Nephron (organoid): ENCODE measurements around the gene AP5S1.
"Not testable (repeated sequence)": the region's sequence is repeated elsewhere in the genome, so short reads cannot be mapped to it uniquely, and the experiment has no call there.

Source experiments
- H3K27ac Mint-ChIP-seq, 3 experiments: 2 replicates each; pipeline ENCODE4 v1.8.0; 2020; ENCODE audit warnings: mixed read lengths in 3 of 3, mild to moderate bottlenecking in 2 of 3, moderate library complexity in 1 of 3
- H3K27me3 Mint-ChIP-seq: 2 replicates; pipeline ENCODE4 v1.8.0; 2021; ENCODE audit warnings: low read depth, mild to moderate bottlenecking, moderate library complexity, mixed read lengths
- H3K36me3 Mint-ChIP-seq: 2 replicates; pipeline ENCODE4 v1.8.0; 2020; ENCODE audit warnings: low read depth, mixed read lengths
- H3K4me1 Mint-ChIP-seq: 2 replicates; pipeline ENCODE4 v1.8.0; 2020; ENCODE audit warnings: mixed read lengths
- H3K4me3 Mint-ChIP-seq, 3 experiments: 2 replicates each; pipeline ENCODE4 v1.8.0; 2020; ENCODE audit warnings: mild to moderate bottlenecking in 3 of 3, mixed read lengths in 3 of 3, moderate library complexity in 2 of 3
- H3K9me3 Mint-ChIP-seq: 2 replicates; pipeline ENCODE4 v1.8.0; 2020; ENCODE audit warnings: mixed read lengths
- CTCF ChIP-seq, 3 experiments: fragments of 200-600 bp; sonication (generic); IDR thresholded peaks; one replicate each; pipeline ENCODE4 v1.5.0; 2021; ENCODE audit warnings: antibody characterized with exemption in 3 of 3; ENCODE audit not compliant: unreplicated experiment in 3 of 3

Gene AP5S1

GRCh38 chr20:3836132-3836531, 15.8 kb downstream of the AP5S1 start:
- H3K27me3 Mint-ChIP-seq = no peaks in the 10 kb centered on the region

GRCh38 chr20:3839328-3839727, 19.0 kb downstream of the AP5S1 start:
- no peaks in the 10 kb centered on the region for H3K4me1 Mint-ChIP-seq
- H3K27me3 Mint-ChIP-seq = no peaks in the 10 kb centered on the region
- TF ChIP-seq CTCF (IDR thresholded peaks at IDR 0.05; ENCODE audit: unreplicated experiment in 3 of 3) = no peak
- no peak overlapping the region for H3K4me3 Mint-ChIP-seq
- peaks cover 15% of the 10 kb centered on the region for H3K36me3 Mint-ChIP-seq
- H3K27ac Mint-ChIP-seq = no peak overlapping the region
- no peaks in the 10 kb centered on the region for H3K9me3 Mint-ChIP-seq

More at GRCh38 chr20:3836132-3836531, 15.8 kb downstream of the AP5S1 start:
- no peak for TF ChIP-seq CTCF (IDR thresholded peaks at IDR 0.05; ENCODE audit: unreplicated experiment in 3 of 3)
- H3K4me3 Mint-ChIP-seq = no peak overlapping the region
- peaks cover 15% of the 10 kb centered on the region for H3K36me3 Mint-ChIP-seq
- H3K9me3 Mint-ChIP-seq = no peaks in the 10 kb centered on the region
- no peak overlapping the region for H3K27ac Mint-ChIP-seq
- no peaks in the 10 kb centered on the region for H3K4me1 Mint-ChIP-seq

- H3K9me3 Mint-ChIP-seq, H3K4me3 Mint-ChIP-seq, H3K4me1 Mint-ChIP-seq, H3K27ac Mint-ChIP-seq, H3K27me3 Mint-ChIP-seq: not testable (repeated sequence)
- H3K36me3 Mint-ChIP-seq = peaks cover 15% of the 10 kb centered on the region
These were observed 19.9 kb downstream of the AP5S1 start for GRCh38 chr20:3840201-3840600.

GRCh38 chr20:3842348-3842930, 22.1 kb downstream of the AP5S1 start:
- H3K27ac Mint-ChIP-seq = no peak overlapping the region
- no peaks in the 10 kb centered on the region for H3K9me3 Mint-ChIP-seq
- peak overlapping the region in 1 of 3 experiments; percentile 32 for H3K4me3 Mint-ChIP-seq
- no peaks in the 10 kb centered on the region for H3K27me3 Mint-ChIP-seq
- peaks cover 5% of the 10 kb centered on the region for H3K36me3 Mint-ChIP-seq
- no peak for TF ChIP-seq CTCF (IDR thresholded peaks at IDR 0.05; ENCODE audit: unreplicated experiment in 3 of 3)
- H3K4me1 Mint-ChIP-seq = no peaks in the 10 kb centered on the region

- no peaks in the 10 kb centered on the region for H3K27me3 Mint-ChIP-seq
- H3K4me1 Mint-ChIP-seq = peaks cover 2% of the 10 kb centered on the region
- peak overlapping the region in 2 of 3 experiments; percentile 30 to 59 for H3K4me3 Mint-ChIP-seq
- no peak overlapping the region for H3K27ac Mint-ChIP-seq
- TF ChIP-seq CTCF (IDR thresholded peaks at IDR 0.05; ENCODE audit: unreplicated experiment in 3 of 3) = no peak
- H3K9me3 Mint-ChIP-seq = no peaks in the 10 kb centered on the region
- H3K36me3 Mint-ChIP-seq = peaks cover 5% of the 10 kb centered on the region
These were observed 23.1 kb downstream of the AP5S1 start for GRCh38 chr20:3843490-3843889.

GRCh38 chr20:3843990-3844619, 23.8 kb downstream of the AP5S1 start:
- peak overlapping the region in 2 of 3 experiments; percentile 56 to 58 for H3K4me3 Mint-ChIP-seq
- H3K27ac Mint-ChIP-seq, H3K36me3 Mint-ChIP-seq, H3K9me3 Mint-ChIP-seq, H3K27me3 Mint-ChIP-seq, H3K4me1 Mint-ChIP-seq: not testable (repeated sequence)

- no peak for TF ChIP-seq CTCF (IDR thresholded peaks at IDR 0.05; ENCODE audit: unreplicated experiment in 3 of 3)
- H3K27me3 Mint-ChIP-seq = no peaks in the 10 kb centered on the region
- peak overlapping the region; percentile 87 to 93 (median 91) for H3K4me3 Mint-ChIP-seq
- no peaks in the 10 kb centered on the region for H3K9me3 Mint-ChIP-seq
- peak overlapping the region; percentile 53 to 88 (median 81) for H3K27ac Mint-ChIP-seq
- H3K36me3 Mint-ChIP-seq = no peaks in the 10 kb centered on the region
- peaks cover 13% of the 10 kb centered on the region for H3K4me1 Mint-ChIP-seq
These were observed 26.0 kb downstream of the AP5S1 start for GRCh38 chr20:3846378-3846739.
